T-helper 1 cell treated with Interleukin-12 subunit alpha and Interleukin-12 subunit beta and Interleukin-4 antibody, amounts not matched to agents 30 ng/mL and 1 ng/mL, for 36 hours (primary cell): ENCODE measurements around the gene B3GALT6. TPM values are rescaled to one million over a fixed set of nuclear protein-coding genes. Genes with fewer than 3 reads are reported as not detected.

Experiments
- intact Hi-C: fragments of 100-400 bp; cut with micrococcal nuclease; formaldehyde crosslinking; loops from one replicate; pipeline ENCODE4 v1.15.1; 2024
- total RNA-seq: library from RNA; stranded (reverse); gene quantifications from 2 replicates; pipeline ENCODE4 v1.2.3, GENCODE V29; 2022

Gene B3GALT6
- total RNA-seq, 1 donor from 2014 or later, result 32.5 TPM

DNA sequence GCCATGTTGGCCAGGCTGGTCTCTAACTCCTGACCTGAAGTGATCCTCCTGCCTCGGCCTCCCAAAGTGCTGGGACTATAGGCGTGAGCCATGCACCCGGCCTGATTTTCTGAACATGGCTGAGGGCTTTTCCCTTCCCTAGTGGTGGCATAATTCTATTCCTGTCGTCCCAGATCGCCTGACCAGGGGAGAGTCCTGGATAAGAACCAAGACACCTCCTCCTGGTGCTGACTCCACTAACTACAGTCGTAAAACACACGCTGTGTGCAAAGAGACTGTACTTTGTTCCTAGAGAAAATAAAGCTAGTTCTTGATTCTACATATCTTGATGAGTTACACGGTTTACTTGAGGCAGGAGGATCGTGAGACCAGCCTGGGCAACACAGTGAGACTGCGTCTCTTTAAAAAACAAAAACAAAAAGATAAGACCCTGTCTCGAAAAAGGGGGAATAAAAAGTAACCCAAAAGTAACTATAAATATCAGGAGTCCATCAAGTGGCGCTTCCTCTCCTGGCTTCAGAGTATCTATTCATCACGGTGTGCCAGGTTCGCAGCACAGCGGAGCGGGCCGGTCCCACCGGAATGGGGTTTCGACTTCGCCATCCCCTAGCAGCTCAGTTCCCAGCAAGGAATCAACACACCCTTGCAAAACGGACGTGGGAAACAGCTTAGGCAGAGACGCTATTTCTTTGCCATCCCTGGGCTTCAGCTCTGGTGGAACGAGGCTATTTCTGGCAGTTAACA lies 1.2 kb upstream of the B3GALT6 start:
- intact Hi-C loops, result loop anchor here (1.0 to 5.0 kb wide), 7 partner anchors 16 to 115 kb away; partner anchors contain the start of genes ACAP3, C1orf159, PUSL1 and TNFRSF4

GRCh38 chr1:1231400-1232207 lies 433 bp upstream of the B3GALT6 start, which contains the start of gene SDF4:
Gene SDF4, minus strand, starts transcription at chr1:1232001. Its CDS starts 3,229 bp downstream, at chr1:1228772.
- intact Hi-C loops, result loop anchor here (1.0 to 5.0 kb wide), 7 partner anchors 17 to 115 kb away; partner anchors contain the start of genes ACAP3, C1orf159, PUSL1 and TNFRSF4

DNA sequence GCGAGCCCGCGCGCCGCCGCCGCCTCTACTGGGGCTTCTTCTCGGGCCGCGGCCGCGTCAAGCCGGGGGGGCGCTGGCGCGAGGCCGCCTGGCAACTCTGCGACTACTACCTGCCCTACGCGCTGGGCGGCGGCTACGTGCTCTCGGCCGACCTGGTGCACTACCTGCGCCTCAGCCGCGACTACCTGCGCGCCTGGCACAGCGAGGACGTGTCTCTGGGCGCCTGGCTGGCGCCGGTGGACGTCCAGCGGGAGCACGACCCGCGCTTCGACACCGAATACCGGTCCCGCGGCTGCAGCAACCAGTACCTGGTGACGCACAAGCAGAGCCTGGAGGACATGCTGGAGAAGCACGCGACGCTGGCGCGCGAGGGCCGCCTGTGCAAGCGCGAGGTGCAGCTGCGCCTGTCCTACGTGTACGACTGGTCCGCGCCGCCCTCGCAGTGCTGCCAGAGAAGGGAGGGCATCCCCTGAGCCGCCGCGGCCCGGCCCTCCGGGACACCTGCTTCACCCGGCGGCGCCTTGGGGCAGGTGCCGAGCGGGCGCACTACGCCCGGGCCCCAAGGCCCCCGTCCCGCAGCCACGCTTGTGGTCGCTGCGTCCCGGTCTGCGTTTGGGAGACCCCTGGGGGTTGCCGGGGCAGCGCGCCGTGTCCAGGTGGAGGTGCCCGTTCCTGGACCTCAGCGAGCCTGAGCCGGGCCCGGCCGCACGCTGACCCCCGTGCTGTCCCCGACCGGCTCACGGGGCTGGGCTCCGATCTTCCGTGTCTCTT lies 944 bp downstream of the B3GALT6 start:
- intact Hi-C loops, result loop anchor here (5.0 kb wide), 1 partner anchor 74 kb away; the partner anchor contains the start of genes ACAP3 and PUSL1

- intact Hi-C loops, result loop anchor here (5.0 kb wide), 1 partner anchor 74 kb away; the partner anchor contains the start of genes ACAP3 and PUSL1
Observed at GRCh38 chr1:1233567-1233892, 1.5 kb downstream of the B3GALT6 start.

DNA sequence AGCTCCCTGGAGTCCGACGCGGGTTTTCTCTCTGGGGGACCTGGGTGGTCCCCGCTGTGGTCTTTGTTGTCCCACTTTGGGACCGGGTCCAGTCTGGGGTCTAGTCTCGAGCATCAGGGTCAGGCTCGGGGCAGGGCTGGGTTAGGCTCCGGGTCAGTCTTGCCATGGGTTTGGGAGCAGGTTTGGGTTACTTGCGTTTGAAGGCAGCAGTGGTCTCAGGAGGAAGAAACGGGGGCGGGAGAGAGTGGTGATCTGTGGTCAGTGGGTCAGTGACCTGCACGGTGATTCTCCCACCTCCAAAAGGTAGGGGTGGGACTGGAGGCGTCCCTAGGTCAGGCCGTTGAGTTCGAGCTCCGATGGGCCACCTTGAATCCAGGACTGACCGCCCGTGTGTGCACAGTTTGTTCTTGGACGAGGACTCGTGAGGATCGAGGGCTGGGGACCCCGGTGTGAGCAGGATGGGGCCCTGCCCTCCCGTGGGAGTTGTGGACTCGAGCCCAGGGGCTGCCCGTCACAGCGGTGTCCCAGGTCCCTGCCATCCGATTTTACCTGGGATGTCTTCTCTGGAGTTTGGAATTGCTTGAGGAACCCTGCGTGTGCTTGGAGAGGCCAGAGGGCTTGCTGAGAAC lies 2.3 kb downstream of the B3GALT6 start:
- intact Hi-C loops, result loop anchor here (5.0 kb wide), 1 partner anchor 73 kb away; the partner anchor contains the start of genes ACAP3 and PUSL1

- intact Hi-C loops, result no loop called here
Observed at GRCh38 chr1:1235016-1235744, 3.1 kb downstream of the B3GALT6 start.

DNA sequence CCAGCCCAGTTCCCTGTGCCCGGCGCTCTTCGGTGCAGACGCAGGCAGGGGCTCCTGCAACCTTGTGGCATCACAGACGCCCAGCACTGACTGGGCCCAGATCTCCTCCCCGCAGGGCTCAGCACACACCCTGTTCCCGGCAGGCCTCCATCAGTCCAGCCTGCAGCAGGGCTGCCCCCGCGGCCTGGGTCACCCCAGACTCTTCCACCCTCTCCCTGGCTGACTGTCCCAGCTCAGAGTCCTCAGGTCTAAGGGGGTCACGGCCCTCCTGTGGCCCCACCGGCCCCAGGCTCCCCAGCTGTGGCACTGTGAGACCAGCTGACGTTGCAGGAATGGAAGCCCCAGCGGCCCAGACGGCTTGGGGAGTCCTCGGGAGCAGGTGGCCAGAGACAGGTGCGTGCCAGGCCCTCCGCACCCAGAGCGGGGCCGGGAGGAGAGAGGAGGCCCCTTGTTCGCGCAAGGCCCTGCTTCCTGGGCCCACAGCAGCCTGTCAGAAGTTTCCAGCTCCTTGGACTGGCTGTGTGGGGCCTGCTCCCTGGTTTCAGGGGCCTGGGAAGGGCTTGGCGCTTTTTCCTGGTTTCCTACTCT lies 4.2 kb downstream of the B3GALT6 start:
- intact Hi-C loops, result no loop called here

DNA sequence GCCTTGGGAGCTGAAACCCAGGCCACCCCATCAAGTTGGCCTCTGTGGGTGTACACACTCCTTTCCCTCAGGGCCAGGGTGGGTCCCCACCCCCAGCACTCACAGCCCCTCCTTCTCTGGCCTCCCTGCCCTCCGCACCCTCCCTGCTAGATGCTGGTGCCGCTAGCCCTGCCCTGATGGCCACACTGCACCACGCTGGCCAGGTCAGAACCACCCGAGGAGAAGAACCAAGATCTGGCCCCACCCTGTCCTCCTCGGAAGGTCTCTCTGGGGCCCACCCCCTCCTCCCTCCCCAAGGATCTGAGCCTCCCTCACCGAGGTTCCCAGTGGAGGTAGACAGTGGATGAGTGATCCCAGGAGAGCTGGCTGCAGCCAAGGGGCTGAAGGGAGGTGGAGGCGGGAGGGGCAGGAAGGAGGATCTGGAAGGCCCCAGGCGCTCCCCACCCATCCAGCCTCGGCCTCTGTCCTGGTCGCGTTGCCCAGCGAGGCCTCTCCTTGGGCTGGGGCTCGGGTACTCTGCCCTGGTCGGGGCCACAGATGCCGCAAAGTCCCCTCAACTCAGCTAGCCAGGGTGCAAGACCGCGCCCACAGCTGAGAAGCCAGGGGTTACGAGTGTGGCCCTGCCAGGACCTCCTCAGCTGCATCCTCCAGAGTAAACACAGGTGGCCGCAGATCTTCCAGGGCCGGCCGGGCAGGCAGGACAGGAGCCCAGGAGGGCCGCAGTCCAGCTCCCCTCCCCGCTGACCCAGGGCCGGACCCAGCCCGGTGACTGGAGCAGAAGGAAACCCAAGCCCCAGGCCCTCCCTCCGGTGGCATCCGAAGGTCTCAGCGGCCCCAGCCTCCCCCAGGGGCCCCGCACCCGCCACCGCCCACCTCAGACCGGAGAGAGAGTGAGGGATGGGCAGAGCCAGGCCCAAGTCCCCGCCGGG lies 5.2 kb downstream of the B3GALT6 start:
- intact Hi-C loops, result no loop called here

GRCh38 chr1:1237874-1238701 lies 6.1 kb downstream of the B3GALT6 start:
- intact Hi-C loops, result no loop called here

DNA sequence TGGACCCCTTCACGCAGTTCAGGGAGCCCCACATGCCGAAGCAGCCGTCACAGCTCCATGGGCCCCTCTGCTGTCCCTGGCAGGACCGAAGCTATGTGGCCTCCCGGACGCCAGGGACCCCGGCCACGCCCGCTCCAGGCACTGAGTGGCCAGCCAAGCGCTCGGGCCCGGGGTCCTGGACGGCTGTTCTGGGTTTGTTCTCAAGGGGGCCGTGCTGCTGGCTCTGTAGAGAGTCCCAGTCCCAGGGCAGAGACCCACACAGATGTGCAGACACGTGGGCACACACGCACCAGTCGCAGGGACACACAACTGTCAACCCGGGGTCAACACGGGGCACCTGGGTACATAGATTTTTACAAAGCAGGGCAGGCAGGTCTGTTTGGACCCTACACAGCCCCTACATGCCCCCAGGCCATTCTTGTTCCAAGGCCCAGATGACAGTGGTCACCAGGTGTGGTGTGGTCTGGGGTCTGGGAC lies 6.7 kb downstream of the B3GALT6 start:
- intact Hi-C loops, result no loop called here

GRCh38 chr1:1239227-1239613 lies 7.2 kb downstream of the B3GALT6 start:
- intact Hi-C loops, result no loop called here

DNA sequence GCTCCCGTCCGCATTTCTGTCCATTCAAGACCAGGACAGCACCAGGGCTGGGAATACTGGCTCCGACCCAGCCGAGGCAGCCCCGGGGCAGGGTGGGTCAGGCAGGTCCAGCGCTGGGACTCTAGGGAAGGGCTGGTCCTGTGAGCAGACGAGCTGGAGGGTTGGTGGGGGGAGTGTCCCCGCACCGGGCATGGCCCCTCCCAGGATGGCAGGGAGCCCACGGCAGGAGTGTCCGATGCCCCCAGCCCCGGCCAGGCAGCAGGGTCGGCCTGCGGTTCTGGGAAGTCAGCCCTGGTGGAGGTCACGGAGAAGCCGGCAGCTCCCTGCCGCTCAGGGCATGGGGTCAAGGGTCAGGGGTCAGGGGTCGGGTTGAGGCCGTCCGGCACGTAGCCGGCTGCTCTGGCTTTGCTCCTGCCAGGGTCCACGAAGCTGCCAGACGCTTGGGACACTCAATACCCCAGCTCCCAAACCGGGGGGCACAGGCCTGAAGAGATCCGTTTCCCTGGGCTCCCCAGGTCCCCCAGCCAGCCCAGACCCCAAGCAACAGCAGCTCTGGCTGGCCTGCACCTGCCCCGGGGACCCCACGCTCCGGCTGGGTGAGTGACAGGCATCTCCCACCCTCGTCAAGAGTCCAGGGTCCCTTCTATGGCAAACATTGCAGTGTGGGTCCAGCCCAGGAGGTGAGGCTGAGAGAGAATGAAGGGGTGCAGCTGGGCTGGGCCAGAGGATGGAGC lies 7.7 kb downstream of the B3GALT6 start:
- intact Hi-C loops, result no loop called here

GRCh38 chr1:1240348-1240732 lies 8.3 kb downstream of the B3GALT6 start:
- intact Hi-C loops, result no loop called here

GRCh38 chr1:1240822-1241587 lies 9.0 kb downstream of the B3GALT6 start:
- intact Hi-C loops, result no loop called here

- intact Hi-C loops, result no loop called here
Observed at GRCh38 chr1:1241588-1242219, 9.7 kb downstream of the B3GALT6 start.
